GM12873 (cell line): Measurements from ENCODE around the gene KCNMA1.

ENCODE experiments used
- TF ChIP-seq, protein P1 (sequence below): IDR thresholded peaks from 2 replicates; pipeline ENCODE4 v1.5.1; 2012; ENCODE audit warnings: low read depth, mild to moderate bottlenecking, moderate library complexity, low read length, control low read depth; ENCODE audit not compliant: insufficient read depth; ENCODE audit errors: missing control alignments

KCNMA1 gene

DNA sequence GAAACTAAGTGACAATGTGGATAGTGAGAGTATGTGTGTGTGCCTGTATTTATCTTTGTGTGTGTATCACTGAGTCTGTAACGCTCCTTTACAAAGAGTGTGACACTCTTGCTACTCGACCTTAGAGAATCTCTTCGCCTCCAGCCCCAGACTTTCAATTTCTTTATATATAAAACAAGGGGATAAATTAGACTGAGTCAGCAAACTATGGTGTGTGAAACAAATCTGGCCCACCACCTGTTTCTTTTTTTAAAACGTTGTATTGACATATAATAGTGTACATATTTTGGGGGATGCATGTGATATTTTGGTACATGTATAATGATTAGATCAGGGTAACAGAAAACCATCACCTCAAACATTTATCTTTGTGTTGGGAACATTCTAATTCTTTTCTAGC, 240.5 kb downstream of the KCNMA1 start:
- TF ChIP-seq, protein P1, sequence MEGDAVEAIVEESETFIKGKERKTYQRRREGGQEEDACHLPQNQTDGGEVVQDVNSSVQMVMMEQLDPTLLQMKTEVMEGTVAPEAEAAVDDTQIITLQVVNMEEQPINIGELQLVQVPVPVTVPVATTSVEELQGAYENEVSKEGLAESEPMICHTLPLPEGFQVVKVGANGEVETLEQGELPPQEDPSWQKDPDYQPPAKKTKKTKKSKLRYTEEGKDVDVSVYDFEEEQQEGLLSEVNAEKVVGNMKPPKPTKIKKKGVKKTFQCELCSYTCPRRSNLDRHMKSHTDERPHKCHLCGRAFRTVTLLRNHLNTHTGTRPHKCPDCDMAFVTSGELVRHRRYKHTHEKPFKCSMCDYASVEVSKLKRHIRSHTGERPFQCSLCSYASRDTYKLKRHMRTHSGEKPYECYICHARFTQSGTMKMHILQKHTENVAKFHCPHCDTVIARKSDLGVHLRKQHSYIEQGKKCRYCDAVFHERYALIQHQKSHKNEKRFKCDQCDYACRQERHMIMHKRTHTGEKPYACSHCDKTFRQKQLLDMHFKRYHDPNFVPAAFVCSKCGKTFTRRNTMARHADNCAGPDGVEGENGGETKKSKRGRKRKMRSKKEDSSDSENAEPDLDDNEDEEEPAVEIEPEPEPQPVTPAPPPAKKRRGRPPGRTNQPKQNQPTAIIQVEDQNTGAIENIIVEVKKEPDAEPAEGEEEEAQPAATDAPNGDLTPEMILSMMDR, result no peak

- TF ChIP-seq, protein P1, result no peak
Measured at GRCh38 chr10:77396290-77396689, 241.3 kb downstream of the KCNMA1 start.

DNA sequence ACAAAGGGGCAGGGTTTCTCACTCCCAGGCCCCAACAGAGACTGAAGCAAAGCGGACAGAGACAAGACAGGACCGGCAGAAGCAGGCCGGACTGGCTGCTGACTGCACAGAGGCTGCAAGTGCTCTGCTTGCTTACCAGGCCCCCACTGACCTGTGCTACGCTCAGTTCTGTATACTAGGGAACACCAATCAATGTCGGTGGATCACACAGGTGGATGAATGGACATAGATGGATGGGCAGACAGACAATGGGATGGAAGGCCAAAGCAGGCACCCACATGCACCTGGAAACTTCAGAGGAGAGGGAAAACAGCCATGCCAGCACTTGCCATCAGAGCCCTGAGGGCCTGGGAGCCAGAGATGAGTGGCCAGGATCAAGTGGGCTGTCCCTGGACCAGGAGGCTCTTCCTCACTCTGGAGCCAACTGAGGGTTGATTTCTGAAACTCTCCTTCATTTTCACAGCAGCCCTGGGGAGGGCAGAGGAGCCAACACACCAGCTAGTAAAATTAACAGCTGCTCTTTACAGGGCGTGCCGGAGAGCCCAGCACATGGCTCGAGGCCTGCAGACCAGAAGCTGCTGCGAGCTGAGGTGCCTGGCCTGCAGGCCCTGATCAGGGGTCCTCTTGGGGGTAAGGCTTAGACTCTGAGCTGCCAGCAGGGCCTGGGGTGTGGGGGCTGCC, 243.6 kb downstream of the KCNMA1 start:
- TF ChIP-seq, protein P1, result no peak

GRCh38 chr10:77393411-77393810, 244.2 kb downstream of the KCNMA1 start:
- TF ChIP-seq, protein P1, result no peak

DNA sequence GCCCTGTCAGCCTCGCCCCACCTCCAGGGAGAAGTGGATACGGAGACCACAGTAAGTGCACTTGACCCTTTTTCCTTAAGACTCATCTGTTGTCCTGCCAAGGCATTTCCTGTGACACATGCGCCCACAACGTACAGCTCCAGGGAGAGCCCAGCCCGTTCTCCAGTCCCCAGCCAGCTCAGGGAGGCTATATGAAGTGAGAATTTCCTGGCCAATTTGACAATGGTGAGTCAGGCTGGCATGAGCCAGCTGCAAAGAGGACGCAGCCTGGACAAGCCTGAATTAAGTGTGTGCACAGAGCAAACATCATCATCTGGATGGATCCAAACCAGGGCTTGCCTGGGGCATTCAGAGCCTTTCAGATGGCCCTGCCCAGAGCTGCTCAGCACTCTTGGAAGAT, 244.8 kb downstream of the KCNMA1 start:
- TF ChIP-seq, protein P1, result no peak

DNA sequence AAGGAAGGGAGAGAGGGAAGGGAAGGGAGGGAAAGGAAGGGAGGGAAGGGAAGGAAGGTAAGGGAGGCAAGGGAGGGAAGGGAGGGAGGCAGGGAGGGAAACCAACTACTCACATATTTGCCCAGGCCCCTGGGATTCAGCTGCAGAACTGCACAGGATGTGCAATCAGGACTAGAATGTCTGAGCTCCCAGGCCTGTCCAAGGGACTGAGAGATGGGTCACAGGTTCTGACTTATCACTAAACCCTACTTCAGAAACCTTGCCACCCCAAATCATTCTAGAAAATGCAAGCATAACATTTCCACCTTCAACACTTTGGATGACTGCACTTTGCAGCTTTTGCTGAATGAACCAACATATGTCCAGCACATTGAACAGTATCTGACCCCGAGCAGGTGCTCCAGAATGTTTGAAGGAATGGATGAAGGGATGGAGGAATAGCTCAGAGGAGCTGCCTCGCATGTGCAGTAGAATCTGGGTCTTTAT, 245.3 kb downstream of the KCNMA1 start:
- TF ChIP-seq, protein P1, result no peak

DNA sequence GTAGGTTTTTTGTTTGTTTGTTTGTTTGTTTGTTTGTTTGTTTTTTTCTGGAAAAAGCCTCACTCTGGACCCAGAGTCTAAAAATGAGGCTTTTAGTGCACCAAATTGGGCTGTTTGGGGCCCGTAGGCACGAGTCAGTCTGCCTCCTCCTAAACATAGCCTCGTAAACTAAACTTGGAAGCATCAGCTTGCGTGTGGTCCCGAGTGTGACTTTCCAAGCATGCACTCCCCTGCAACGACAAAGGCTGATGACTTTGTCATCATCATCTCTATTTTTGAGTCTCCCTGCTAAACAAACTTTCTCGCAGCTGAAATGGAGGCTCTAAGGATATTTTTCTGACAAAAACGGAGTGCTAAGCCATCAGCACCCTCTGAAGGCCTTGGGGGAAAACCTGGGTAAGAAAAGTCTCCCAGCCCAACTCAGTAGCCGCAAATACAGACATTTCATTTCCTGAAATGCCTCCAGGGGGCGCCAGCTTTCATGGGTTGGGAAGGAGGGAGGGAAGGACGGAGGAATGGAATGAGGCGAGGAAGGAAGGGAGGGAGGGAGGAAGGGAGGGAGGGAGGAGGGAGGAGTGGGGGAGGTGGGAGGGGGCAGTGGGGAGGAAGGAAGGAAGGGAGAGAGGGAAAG, 245.9 kb downstream of the KCNMA1 start:
- TF ChIP-seq, protein P1, result peak; percentile 58
